Amniotic epithelial cell (primary cell): ENCODE data around the gene PDZD7.
A peak's percentile ranks its signal among the peaks of the same experiment; 100 is the strongest.

Experiments used
- DNase-seq: peaks from one replicate; pipeline ENCODE4 v3.0.0-alpha.2; 2010; ENCODE audit warnings: low read depth

Gene PDZD7

DNA sequence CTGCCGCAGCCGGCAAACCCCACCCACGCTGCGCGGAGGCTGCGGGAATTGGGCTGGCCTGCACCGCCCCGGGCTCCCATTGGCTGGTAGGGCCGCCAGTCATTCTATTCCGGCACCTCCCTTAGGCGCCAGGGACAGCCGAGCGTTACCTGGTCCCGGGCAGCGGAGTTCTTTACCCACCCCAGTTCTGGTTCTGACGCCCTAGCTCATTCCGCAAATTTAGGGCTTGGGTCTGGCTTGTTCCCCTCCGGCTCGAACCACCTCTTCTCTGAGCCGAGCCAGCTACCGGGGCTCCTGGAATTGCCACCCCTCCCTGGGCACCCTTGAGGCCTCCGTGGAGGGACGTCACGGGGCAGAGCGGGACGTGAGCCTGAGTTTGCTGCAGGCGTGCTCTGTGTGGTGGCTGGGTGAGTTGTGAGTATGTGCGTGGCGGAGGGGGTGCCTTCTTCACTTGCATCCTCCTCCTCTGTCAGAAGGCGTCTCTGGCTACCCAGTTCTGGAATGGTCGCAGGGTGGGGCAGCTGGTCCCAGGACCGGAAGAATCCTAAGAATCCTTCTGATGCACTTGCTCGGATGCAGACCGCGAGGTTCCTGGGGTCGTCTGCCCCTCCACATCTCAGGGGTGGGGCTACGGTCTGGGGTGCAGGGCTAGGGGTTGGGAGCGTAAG is at the start of gene PDZD7, which contains the start of gene SFXN3:
Gene PDZD7, minus strand, starts transcription at position 2 of the 668 bp plus-strand sequence. CDS start 910 bp downstream, outside the sequence.
Gene SFXN3, plus strand, starts transcription at position 107 of the 668 bp plus-strand sequence. CDS start 3,461 bp downstream, outside the sequence.
- DNase-seq: peak; percentile 87

DNA sequence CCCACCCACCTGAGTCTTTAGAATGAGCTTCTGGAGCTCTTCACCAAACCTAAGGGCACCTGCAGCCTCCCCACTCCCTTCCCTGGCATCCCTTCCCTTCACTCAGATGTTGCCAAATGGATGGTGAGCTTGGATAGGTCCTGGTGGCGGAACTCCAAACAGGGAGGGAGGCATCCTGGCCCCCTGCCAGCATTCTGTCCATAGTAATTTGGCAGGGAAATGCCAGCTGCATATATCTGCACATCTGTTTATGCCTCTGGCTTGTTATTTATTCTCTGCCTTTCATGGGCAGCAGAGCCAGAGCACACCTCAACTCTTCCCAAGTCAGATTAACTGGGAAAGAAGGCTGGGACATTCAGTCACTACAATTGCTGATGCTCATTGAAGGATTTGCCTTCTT is 48.9 kb upstream of the PDZD7 start:
- DNase-seq: no peak

DNA sequence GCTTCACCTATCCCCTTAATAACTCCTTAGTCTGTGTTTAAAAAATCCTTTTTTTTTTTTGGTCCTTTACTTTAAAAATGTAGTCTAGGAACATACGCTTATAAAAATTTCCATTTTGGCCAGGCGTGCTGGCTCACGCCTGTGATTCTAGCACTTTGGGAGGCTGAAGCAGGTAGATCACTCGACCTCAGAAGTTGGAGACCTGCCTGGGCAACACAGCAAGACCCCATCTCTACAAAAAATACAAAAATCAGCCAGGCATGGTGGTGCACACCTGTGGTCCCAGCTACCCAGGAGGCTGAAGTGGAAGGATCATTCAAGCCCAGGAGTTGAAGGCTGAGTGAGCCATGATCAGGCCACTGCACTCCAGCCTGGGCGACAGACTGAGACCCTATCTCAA is 45.7 kb upstream of the PDZD7 start:
- DNase-seq: no peak

DNA sequence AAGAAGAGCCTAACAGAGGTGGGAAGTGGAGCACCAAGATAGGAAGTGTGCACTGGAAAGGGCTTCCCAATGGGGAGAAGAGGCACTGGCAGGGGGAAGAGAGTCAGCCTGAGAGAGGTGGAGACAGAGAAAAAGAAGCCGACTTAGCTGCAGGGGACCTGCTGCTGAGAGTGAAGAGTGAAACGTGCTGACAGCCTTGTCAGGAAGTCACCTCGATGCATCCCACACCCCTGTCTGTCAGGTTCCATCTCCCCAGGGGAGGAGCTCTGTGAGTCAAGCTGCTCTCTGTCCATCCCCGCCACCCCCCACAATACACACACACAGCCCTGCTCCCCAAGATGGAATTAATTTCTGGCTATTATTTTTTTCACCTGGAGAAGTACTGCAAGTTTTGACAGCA is 44.8 kb upstream of the PDZD7 start:
- no peak for DNase-seq

DNA sequence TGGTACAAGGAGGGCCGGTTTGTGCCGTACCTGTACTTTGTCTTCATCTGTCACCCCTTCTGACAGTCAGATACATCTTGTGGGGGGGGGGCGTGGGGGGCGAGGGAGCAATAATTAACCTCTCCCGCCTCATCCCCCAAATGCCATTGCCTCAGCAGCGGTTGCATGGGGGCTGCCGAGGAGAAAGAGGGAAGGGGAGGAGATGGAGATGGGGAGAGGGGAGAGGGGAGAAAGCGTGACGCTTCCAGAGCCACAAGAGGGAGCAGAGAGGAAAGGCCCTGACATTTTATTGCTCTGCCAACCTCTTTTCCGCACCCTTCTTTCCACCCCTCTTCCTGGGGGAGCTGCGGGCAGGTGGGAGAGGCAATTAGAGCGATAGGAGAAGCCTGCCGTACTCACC is 42.7 kb upstream of the PDZD7 start:
- DNase-seq: no peak

DNA sequence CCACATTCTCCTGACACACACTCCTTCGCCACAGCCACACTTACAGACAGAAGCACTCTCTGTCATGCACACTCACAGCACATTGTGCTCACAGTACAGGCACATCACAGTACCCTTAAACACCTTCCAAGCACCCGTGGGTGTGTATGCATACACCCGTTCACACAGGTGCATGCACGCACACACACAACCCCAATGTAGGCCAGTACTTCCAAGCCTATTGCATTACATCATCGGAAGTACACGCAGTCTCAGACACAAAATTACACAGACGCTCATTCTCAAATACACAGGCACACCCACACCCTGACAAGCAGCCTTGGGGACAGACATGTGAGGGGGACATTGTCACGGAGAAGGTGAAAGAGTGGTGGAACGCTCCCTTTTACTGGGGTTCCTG is 42.0 kb upstream of the PDZD7 start:
- DNase-seq: no peak

DNA sequence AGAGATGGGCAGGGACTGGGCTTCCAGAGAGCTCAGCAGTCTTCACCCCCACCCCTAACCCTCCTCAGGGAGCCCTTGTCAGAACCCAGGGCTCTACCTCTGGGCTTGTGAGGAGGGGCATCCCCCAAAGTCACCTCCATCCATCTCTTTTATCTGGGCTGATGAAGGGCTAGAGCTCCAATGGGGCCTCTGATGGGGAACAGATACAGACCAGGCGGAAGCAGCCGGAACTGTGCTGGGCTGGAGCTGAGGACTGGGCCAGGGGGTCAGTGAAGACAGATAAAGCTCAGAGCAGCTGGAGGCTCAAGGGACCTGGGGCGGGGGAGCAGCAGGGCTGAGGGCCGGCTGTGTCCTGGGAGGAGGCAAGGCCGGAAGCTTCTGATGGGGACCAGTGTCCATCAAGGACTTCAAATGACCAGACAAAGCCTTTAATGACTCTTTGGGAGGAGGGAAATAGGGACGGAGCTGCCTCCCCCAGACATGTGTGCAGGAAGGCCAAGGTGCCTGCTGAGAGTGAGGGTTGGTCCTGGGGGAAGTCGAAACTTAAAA is 41.0 kb upstream of the PDZD7 start:
- no peak for DNase-seq

DNA sequence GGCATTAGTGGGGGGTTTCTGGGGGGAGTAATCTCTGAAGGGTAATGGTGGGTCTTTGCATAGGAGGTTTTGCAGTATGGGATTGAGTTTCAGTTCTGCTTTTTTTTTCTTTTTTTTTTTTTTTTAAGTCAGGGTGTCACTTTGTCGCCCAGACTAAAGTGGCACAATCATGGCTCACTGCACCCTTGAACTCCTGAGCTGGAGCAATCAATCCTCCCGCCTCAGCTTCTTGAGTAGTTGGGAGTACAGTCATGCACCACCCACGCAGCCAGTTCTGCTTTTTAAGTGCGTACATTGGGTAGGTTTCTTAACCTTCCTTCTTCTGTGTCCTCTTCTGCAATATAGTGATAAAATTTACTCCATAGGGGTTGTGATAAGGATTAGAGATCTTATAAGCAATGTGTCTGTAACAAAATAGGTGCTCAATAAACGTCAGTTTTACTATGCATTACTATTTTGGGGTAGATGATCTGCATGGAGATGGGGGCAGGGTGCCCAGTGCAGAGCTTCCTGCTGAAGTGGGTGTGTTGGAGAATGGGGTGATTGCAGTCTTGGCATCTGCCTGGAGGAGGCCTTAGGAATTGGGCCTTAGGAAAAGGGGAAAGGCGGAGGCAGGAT is 40.4 kb upstream of the PDZD7 start:
- DNase-seq: peak; percentile 82

DNA sequence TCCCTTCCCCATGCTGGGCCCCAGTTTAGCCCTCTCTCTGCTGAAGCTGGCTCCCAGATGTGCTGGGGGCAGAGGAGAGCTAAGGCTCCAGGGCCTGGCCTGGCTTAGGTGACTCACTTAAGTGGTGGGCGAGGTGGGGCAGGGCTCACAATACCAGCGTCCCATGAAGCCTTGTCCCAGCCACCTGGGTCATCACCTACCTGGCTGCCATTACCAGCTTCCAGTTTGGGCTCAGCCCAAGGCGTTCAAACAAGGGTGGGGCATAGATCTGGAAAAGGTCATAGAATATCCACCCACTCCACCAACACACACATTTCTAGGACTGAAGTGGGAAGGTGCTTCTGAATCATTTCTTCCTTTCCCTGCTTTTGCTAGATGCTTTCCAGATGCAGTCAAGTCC is 39.2 kb upstream of the PDZD7 start:
- no peak for DNase-seq

DNA sequence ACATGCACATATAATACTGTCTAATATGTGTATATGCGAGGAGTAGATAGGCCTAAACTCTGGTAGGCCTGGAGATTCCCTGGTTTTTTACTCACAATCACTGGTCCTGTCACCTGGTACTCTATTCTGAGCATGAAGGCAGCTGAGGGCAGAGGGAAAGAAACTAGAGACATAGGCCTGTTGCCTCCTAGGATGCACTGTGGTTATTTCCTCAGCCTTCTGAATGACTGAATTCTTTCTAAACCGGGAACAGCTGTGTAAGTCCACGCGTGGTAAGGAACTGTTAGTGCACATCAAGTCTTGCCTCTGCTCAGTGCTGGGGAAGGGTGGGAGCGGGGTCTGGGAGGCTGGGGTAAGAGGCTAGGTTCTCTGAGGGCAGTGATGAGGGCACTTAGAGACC is 38.5 kb upstream of the PDZD7 start:
- no peak for DNase-seq

DNA sequence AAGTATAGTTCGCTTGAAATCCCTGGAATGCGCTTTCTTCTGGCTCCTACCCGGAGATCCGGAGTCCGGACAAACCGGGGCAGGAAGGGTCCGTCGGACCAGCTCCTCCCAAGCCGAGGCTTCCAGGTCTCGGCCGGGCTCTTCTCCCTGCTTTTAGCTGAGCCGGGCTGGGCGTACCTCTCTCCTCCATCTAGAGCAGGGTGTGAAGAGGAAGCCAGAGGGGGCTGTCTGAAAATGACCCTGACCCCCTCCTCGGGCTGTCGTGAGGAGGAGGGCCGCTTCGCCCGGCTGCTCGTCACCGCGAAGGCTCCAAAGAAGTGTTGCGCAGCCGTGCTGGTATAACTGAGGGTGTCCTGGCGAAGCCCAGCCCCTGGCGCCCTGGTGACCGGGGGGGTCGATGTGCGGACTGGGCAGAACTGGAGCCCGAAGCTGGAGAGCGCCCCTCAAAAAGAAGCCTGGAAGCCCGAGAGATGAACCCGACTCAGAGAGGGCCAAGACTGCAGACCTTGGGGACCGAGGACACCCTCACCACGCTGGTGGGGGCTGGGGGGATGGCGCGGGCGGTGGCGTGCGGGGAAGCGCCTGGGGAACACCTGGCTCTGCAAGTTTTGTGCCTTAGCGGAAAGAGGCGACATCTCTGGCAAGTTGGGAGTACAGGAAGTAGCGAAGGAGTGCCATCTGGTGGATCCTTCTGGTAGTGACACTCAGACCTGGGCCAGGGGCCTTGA is 36.6 kb upstream of the PDZD7 start:
- peak; percentile 66 for DNase-seq

DNA sequence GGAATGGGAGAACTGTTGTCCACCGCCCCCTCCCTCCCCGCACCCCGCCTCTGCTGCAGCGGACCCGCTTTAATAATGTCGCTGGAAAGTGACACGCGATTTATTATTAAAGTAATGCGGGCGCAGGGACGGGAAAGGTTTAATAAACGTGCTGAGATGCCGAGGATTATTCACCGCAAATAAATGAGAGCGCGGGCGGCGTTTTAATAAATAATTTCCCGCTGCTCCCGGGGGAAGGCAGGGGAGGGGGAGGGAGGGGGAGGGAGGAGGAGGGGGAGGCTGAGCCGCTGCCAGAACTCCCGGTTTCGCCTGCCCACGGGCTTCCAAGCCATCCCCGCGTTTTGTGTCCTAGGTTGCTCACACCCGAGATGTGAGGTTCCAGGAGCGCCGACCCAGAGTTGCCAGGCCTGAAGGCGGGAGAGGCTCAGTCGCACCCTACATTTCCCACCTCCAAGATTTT is 36.0 kb upstream of the PDZD7 start:
- DNase-seq: no peak

DNA sequence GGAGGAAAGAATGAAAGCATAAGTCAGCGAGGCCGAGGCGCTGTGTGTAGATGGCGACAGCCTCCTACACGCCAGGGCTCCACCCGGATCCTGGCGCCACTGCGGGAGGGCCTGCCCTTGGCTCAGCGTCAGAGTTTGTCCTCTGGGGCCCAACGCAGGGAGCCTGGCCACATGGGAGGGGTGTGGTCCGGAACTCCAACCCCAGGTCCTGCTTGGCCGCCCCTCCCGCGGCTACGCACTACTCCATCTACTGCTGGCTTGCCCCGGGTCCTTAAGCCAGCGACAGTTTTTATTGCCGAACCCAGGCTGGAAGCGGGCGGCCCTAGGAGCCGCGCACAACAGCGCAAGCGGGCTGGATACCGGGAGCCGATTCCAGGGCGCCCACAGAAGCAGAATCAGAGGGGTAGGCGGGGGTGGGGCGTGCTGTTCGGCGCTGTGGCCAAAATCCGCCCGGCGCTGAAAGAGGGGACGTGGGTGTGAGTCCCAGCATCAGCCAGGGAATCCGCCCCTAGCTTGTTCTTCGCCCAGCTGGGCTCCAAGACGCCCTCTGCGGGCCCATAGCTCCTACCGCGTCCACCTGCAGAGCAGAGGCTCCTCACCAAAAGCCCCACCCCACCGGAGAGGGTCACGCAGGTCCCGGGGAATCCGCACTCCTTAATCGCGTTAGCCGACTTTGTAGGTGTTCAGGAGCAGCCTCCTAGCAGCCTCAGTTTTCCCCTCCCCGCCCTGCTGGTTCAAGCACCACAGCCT is 35.4 kb upstream of the PDZD7 start:
- no peak for DNase-seq

DNA sequence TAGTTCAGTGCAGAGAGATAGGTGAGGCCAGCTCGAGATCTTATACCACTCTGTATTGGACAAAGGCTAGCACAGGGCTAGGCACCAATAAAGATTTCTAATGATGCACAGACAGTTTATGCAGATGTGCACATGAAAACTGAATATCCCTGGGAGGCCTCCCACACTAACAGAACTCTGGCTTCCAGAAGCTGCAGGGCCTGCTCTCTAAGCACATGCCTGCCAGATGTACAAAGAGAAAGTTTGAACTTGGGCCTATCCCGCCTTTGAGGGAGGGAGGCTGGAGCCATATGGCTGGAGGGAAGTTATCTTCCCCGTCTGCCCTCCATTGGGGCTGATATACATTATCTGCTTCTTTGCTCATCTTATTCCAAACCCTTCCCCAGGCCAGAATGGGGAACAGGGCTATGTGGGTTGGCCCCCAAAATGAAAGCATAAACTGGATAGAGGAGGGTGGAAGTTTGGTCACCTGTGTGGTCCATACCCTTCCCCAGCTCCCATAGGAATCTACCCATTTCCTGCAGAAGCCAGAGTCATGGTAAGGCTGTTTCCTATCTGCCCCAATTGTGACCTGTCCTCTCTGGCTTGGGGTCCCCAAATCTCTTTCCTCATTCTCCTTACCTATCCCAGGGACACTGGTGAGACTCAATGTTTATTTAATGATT is 34.7 kb upstream of the PDZD7 start:
- DNase-seq: no peak

DNA sequence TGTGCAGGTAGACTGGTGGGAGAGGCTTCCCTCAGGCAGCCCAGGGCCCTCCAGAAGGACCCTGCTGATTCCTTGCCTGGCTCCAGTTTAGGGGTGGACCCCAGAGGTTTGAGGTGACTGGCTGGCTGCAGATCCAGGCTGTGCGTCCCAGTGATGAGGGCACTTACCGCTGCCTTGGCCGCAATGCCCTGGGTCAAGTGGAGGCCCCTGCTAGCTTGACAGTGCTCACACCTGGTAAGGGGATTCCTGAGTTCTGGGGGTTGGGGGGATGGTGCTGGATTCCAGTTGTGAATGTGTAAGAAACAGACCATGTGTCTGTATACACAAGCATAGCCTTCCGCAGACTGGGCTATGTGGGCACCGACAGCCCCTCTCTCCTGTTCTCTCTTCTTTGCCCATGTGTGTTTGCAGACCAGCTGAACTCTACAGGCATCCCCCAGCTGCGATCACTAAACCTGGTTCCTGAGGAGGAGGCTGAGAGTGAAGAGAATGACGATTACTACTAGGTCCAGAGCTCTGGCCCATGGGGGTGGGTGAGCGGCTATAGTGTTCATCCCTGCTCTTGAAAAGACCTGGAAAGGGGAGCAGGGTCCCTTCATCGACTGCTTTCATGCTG is 33.6 kb upstream of the PDZD7 start:
- no peak for DNase-seq

DNA sequence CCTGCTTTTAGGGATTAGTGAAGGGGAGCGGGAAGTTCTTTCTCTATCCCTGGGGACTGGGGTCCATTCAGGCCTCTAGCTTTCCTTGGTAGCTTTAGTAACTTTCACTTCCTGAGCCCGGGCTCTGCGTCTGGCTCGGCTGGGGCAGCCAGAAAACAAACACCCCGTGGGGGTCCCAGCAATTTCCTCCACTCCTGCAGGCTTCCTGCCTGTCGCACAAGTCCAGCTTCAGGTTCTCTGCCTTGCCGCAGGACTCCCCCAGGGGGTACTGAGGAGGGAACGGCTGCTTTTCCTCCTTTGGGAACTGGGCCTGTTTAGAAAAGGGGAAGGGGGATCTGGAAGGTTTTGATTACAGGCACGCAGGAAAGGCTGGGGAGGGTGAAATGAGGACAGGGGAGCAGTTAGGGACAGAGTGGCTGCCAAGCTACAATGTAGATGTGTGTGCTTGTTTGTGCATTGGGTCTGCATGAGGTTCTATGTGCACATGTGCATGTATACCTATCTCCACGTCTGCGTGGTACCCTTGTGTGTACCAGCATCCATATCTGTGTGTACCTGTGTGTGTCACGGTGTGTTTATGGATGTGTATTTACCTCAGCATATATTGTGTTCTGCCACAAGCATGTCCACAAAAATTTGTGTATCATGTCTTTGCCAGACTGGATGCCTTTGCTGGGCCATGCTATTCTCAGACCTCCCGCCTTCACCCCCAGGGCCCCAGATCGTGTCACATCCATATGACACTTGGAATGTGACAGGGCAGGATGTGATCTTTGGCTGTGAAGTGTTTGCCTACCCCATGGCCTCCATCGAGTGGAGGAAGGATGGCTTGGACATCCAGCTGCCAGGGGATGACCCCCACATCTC is 32.9 kb upstream of the PDZD7 start:
- DNase-seq: no peak

DNA sequence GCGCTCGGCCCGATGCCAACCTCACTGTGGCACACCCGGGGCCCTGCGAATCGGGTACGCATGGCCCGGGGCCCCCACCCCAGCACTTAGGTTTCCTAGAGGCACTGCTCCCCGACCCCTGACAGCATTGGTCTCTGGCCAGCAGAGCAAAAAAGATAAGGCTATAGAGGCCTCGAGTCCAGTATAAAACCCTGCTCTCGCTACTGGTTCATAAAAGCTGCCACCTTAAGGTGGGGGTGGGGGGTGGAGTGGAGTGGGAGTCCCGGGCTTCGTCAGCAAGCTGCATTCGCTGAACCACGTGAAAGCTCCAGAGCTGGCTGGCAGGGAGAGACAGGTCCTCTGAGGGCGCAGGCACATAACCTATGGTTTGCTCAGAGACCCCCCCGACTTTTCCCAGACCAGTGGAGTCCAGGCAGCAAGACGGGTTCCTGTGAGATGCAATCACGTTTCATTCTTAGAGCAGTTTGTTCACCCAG is 32.2 kb upstream of the PDZD7 start:
- no peak for DNase-seq

DNA sequence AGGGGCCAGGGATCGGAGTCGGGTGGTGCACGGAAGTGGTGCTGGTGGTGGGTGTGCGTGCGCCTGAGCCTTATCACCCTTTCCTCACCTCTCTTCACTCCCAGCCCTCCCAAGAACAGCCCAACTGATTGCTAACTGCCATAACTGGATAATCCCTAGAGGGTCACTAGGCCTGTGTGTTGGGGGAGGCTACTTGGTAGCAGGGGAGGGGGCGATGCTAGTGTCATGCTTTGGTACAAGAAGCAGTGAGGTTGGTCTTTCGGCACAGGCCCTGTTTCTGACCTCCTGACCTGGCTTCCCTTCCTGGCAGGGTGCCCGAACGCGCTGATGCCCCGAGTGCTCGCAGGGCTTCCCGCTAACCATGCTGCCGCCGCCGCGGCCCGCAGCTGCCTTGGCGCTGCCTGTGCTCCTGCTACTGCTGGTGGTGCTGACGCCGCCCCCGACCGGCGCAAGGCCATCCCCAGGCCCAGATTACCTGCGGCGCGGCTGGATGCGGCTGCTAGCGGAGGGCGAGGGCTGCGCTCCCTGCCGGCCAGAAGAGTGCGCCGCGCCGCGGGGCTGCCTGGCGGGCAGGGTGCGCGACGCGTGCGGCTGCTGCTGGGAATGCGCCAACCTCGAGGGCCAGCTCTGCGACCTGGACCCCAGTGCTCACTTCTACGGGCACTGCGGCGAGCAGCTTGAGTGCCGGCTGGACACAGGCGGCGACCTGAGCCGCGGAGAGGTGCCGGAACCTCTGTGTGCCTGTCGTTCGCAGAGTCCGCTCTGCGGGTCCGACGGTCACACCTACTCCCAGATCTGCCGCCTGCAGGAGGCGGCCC is 31.5 kb upstream of the PDZD7 start:
- DNase-seq: peak; percentile 29

DNA sequence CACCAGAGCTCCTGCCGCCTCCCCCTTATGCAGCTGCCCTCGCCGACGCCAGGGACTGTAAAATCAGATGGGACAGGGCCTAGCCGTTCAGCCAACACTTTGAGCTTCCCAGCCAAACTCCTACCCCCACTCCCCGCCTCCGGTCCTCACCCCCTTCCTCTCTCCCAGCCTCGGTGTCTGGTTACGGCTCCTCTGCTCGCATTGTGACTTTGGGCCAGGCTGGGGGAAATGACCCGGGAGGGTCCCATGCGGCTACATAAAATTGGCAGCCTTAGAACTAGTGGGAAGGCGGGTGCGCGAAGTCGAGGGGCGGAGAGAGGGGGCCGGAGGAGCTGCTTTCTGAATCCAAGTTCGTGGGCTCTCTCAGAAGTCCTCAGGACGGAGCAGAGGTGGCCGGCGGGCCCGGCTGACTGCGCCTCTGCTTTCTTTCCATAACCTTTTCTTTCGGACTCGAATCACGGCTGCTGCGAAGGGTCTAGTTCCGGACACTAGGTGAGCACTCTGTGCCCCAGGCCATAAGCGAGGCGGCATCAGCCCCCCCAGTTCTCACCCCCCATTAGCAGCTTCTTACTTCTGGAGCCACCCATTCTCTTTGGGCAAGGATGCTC is 30.8 kb upstream of the PDZD7 start, which contains the start of gene KAZALD1:
Gene KAZALD1, plus strand, starts transcription at position 366 of the 608 bp plus-strand sequence. CDS start 604 bp downstream, outside the sequence.
- no peak for DNase-seq
